ENCODE results near the gene TRRAP.

Gene TRRAP

DNA sequence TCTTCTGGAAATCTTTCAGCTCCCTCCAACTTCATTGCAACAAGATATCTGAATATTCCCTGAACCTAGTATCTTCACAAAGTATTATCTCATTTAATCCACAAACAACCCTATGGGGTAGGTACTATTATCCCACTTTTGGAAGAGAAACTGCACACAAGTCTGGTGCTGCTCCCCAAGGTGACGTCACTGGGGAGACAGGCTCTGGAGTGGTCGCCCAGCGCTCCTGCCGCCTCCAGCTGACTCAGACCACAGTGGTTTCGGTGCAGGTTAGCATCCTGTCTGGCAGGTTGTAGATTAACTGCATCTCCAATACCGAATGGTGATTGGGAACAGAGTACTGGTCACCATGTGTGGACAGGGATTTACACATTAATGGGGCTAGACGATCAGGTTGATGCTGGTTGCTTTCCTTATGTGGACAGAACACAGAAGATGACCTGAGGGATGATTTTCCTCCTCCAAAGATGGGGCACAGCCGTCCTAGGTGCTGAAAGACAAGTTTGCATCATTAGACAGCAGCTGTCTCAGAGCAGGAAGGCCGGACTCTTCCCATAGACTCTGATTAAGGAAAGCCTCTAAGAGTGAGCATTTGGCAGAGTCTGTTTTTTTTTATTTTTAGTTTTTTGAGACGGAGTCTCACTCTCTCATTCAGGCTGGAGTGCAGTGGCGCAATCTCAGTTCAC lies 128.6 kb downstream of the TRRAP start:
- TF ChIP-seq, protein P1, sequence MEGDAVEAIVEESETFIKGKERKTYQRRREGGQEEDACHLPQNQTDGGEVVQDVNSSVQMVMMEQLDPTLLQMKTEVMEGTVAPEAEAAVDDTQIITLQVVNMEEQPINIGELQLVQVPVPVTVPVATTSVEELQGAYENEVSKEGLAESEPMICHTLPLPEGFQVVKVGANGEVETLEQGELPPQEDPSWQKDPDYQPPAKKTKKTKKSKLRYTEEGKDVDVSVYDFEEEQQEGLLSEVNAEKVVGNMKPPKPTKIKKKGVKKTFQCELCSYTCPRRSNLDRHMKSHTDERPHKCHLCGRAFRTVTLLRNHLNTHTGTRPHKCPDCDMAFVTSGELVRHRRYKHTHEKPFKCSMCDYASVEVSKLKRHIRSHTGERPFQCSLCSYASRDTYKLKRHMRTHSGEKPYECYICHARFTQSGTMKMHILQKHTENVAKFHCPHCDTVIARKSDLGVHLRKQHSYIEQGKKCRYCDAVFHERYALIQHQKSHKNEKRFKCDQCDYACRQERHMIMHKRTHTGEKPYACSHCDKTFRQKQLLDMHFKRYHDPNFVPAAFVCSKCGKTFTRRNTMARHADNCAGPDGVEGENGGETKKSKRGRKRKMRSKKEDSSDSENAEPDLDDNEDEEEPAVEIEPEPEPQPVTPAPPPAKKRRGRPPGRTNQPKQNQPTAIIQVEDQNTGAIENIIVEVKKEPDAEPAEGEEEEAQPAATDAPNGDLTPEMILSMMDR (IDR thresholded peaks at IDR 0.05; ENCODE audit: low read depth, low read length, missing control alignments) = no peak
- H3K4me3 ChIP-seq (ENCODE audit: low read depth, low read length) = no peak overlapping the region
- DNase-seq (ENCODE audit: low read depth) = no peak
- in situ Hi-C loops (cut with HindIII; ENCODE audit: low sequenced_read_pairs) = loop anchor here (25.0 kb wide), 1 partner anchor 305 kb away; no protein-coding TSS in a partner anchor

DNA sequence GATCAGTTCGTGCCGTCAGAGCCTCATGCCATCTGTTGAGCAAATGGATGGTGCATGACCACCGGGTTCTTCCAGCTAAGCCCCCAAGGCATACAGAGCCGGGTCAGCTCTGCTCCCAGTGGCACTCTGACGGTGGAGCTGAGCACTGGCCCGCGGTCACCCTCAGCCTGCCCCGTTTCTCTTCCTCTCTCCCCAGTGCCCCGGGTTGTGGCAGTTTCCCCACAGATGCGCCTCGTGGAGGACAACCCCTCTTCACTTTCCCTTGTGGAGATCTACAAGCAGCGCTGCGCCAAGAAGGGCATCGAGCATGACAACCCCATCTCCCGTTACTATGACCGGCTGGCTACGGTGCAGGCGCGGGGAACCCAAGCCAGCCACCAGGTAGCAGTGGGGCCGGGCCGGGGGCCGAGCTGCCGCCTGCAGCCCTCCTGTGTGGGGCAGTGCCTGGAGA lies 129.9 kb downstream of the TRRAP start:
- H3K4me3 ChIP-seq (ENCODE audit: low read depth, low read length) = no peak overlapping the region
- in situ Hi-C loops (cut with HindIII; ENCODE audit: low sequenced_read_pairs) = loop anchor here (25.0 kb wide), 1 partner anchor 304 kb away; no protein-coding TSS in a partner anchor
- DNase-seq (ENCODE audit: low read depth) = no peak
- TF ChIP-seq, protein P1 (IDR thresholded peaks at IDR 0.05; ENCODE audit: low read depth, low read length, missing control alignments) = no peak

DNA sequence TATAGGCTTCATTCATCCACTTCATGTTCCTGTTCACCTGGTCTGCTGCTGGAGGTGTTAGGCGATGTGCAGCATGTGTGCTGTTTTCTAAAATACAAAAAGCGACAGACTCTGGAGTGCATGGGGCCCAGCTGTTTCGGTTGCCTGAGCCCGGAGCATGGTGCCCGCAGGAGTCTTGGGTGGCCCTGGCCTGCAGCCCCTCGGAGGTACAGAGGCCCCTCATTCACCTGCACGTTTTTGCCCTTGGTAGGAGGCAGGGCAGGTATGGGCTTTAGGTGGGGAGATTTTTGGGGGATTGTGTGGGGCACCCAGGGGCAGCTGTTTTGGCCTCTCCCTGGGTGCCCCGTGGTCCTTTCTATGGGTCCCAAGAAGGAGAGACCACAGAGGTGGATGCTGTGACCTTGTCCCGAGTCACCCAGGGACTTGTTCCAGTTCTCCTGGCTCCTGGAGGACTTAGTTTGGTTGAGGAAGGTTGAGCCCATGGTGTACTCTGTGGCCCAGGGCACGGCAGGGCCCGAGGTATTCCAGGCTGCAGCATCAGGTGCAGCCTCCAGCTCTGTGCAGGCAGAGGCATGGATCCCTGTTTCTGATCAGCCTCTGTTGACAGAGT lies 130.7 kb downstream of the TRRAP start:
- in situ Hi-C loops (cut with HindIII; ENCODE audit: low sequenced_read_pairs) = loop anchor here (25.0 kb wide), 1 partner anchor 303 kb away; no protein-coding TSS in a partner anchor

DNA sequence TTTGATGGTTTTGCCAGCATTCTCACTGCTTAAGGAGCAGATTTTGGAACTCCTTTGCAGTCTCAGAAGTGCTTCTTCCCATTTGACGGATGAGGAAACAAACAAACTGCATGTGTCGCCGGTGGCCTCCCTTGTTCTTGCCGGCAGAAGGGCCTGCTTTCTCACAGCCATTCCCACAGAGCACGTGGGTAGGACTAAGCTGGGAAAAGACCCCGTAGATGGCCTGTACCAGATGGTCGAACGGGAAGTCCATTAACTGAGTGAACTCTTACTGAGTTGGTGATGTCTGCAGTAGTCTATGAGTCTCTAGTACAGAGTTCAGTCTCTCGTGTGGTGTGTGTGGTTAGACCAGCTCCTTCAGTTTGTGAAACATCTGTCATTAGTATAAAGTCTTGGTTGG lies 131.9 kb downstream of the TRRAP start:
- TF ChIP-seq, protein P1 (IDR thresholded peaks at IDR 0.05; ENCODE audit: low read depth, low read length, missing control alignments) = no peak
- DNase-seq (ENCODE audit: low read depth) = no peak
- in situ Hi-C loops (cut with HindIII; ENCODE audit: low sequenced_read_pairs) = loop anchor here (25.0 kb wide), 1 partner anchor 302 kb away; no protein-coding TSS in a partner anchor
- H3K4me3 ChIP-seq (ENCODE audit: low read depth, low read length) = no peak overlapping the region

More for the DNA sequence above, 130.7 kb downstream of the TRRAP start:
- no peak for DNase-seq (ENCODE audit: low read depth)
- no peak overlapping the region for H3K4me3 ChIP-seq (ENCODE audit: low read depth, low read length)
- TF ChIP-seq, protein P1 (IDR thresholded peaks at IDR 0.05; ENCODE audit: low read depth, low read length, missing control alignments) = no peak

DNA sequence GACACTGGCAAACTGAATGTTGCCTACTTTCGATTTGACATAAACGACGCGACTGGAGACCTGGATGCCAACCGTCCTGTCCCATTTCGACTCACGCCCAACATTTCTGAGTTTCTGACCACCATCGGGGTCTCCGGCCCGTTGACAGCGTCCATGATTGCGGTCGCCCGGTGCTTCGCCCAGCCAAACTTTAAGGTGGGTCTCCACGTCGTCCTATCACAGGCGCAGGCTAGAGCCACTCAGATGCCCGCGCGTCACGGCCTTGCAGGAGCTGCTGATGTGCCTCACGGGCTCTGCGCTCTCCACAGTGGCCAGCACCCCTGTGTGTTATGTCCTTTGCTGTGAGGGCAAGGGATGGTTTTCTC lies 133.0 kb downstream of the TRRAP start:
- TF ChIP-seq, protein P1 (IDR thresholded peaks at IDR 0.05; ENCODE audit: low read depth, low read length, missing control alignments) = no peak
- DNase-seq (ENCODE audit: low read depth) = no peak
- in situ Hi-C loops (cut with HindIII; ENCODE audit: low sequenced_read_pairs) = loop anchor here (25.0 kb wide), 1 partner anchor 301 kb away; no protein-coding TSS in a partner anchor
- H3K4me3 ChIP-seq (ENCODE audit: low read depth, low read length) = no peak overlapping the region

DNA sequence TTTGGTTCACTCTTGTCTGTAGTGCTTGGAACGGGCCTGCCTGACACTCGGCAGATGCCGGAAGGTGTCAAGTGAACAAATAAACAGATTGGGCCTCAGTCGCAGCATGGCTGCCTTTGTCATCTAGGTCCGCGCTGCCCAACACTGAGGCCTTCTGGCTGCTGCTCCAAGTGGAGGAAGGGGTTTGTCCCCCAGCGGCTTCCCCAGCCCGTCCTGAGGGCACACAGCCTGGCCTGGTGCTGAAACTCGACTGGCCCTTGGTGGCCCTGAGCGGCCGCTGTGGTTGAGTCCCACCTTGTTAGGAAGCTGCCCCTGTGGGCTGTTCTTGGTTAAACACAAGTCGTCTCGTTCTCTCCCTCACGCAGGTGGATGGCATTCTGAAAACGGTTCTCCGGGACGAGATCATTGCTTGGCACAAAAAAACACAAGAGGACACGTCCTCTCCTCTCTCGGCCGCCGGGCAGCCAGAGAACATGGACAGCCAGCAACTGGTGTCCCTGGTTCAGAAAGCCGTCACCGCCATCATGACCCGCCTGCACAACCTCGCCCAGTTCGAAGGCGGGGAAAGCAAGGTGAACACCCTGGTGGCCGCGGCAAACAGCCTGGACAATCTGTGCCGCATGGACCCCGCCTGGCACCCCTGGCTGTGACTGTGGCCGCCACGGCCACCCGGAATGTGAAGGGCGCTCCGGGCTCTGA lies 133.5 kb downstream of the TRRAP start:
- TF ChIP-seq, protein P1 (IDR thresholded peaks at IDR 0.05; ENCODE audit: low read depth, low read length, missing control alignments) = no peak
- in situ Hi-C loops (cut with HindIII; ENCODE audit: low sequenced_read_pairs) = loop anchor here (25.0 kb wide), 1 partner anchor 300 kb away; no protein-coding TSS in a partner anchor
- no peak for DNase-seq (ENCODE audit: low read depth)
- no peak overlapping the region for H3K4me3 ChIP-seq (ENCODE audit: low read depth, low read length)

All from astrocyte of the cerebellum (primary cell).